IPS-11a (cell line): ENCODE results near the gene MAPKBP1.
"Not testable (repeated sequence)": the region's sequence is repeated elsewhere in the genome, so short reads cannot be mapped to it uniquely, and the experiment has no call there.

Experiments
- H3K4me3 ChIP-seq: one replicate; pipeline ENCODE4 v1.5.1; 2013; ENCODE audit warnings: low read depth, low read length, control low read depth

Gene MAPKBP1

GRCh38 chr15:41825572-41826535, 51.6 kb downstream of the MAPKBP1 start:
- no peak overlapping the region for H3K4me3 ChIP-seq

GRCh38 chr15:41827290-41827879, 53.1 kb downstream of the MAPKBP1 start:
- H3K4me3 ChIP-seq = peak overlapping the region; percentile 41

GRCh38 chr15:41827880-41828806, 53.9 kb downstream of the MAPKBP1 start, which contains the start of gene JMJD7:
Gene JMJD7 (plus strand): TSS chr15:41828092. CDS start chr15:41828125, 33 bp downstream.
- peak within 1 kb of the TSS; percentile 90 for H3K4me3 ChIP-seq

GRCh38 chr15:41828807-41829141, 54.5 kb downstream of the MAPKBP1 start:
- H3K4me3 ChIP-seq = peak overlapping the region; percentile 90

GRCh38 chr15:41829959-41830646, 55.8 kb downstream of the MAPKBP1 start:
- H3K4me3 ChIP-seq = no peak overlapping the region

- H3K4me3 ChIP-seq = not testable (repeated sequence)
Measured at GRCh38 chr15:41831291-41831690, 57.0 kb downstream of the MAPKBP1 start.

GRCh38 chr15:41832208-41832607, 57.9 kb downstream of the MAPKBP1 start:
- H3K4me3 ChIP-seq = no peak overlapping the region

- no peak overlapping the region for H3K4me3 ChIP-seq
Measured at GRCh38 chr15:41832875-41833274, 58.6 kb downstream of the MAPKBP1 start.

- no peak overlapping the region for H3K4me3 ChIP-seq
Measured at GRCh38 chr15:41834096-41834495, 59.8 kb downstream of the MAPKBP1 start.

GRCh38 chr15:41836073-41836472, 61.8 kb downstream of the MAPKBP1 start:
- no peak overlapping the region for H3K4me3 ChIP-seq

GRCh38 chr15:41836713-41837454, 62.6 kb downstream of the MAPKBP1 start:
- H3K4me3 ChIP-seq = no peak overlapping the region

GRCh38 chr15:41838400-41838897, 64.2 kb downstream of the MAPKBP1 start, which contains the start of gene PLA2G4B:
Gene PLA2G4B (plus strand): TSS chr15:41838847. CDS start chr15:41838914, 67 bp downstream.
- no peak within 1 kb of the TSS for H3K4me3 ChIP-seq

- no peak overlapping the region for H3K4me3 ChIP-seq
Measured at GRCh38 chr15:41839781-41840491, 65.7 kb downstream of the MAPKBP1 start.

GRCh38 chr15:41840673-41841072, 66.4 kb downstream of the MAPKBP1 start:
- H3K4me3 ChIP-seq = no peak overlapping the region

GRCh38 chr15:41841131-41841530, 66.8 kb downstream of the MAPKBP1 start:
- H3K4me3 ChIP-seq = no peak overlapping the region

- H3K4me3 ChIP-seq = no peak overlapping the region
Measured at GRCh38 chr15:41842229-41842628, 67.9 kb downstream of the MAPKBP1 start.

GRCh38 chr15:41843571-41843970, 69.3 kb downstream of the MAPKBP1 start:
- no peak overlapping the region for H3K4me3 ChIP-seq

- no peak overlapping the region for H3K4me3 ChIP-seq
Measured at GRCh38 chr15:41844814-41845213, 70.5 kb downstream of the MAPKBP1 start.

- no peak overlapping the region for H3K4me3 ChIP-seq
Measured at GRCh38 chr15:41847206-41847605, 72.9 kb downstream of the MAPKBP1 start.
